Duodenal mucosa (tissue), 2 donors: ENCODE measurements around the gene METTL8.

ENCODE experiments used
- H3K27ac ChIP-seq: one replicate; pipeline ENCODE4 v1.7.0; 2013; ENCODE audit warnings: low read depth, low read length
- H3K27me3 ChIP-seq, 2 donors: one replicate each; pipeline ENCODE4 v1.7.0; 2013; ENCODE audit warnings: low read length in 2 of 2, control low read depth in 1 of 2; ENCODE audit not compliant: insufficient read depth in 2 of 2, control insufficient read depth in 1 of 2
- H3K36me3 ChIP-seq, 2 donors: one replicate each; pipeline ENCODE4 v1.7.0; 2013; ENCODE audit warnings: low read length in 2 of 2, control low read depth in 1 of 2; ENCODE audit not compliant: insufficient read depth in 2 of 2, control insufficient read depth in 1 of 2
- H3K4me1 ChIP-seq, 2 donors: one replicate each; pipeline ENCODE4 v1.7.0; 2013; ENCODE audit warnings: low read length in 2 of 2, control low read depth in 1 of 2; ENCODE audit not compliant: insufficient read depth in 2 of 2, control insufficient read depth in 1 of 2
- H3K4me3 ChIP-seq, 2 donors: one replicate each; pipeline ENCODE4 v1.7.0; 2013; ENCODE audit warnings: low read length in 2 of 2, low read depth in 1 of 2
- H3K9ac ChIP-seq, 2 donors: one replicate each; pipeline ENCODE4 v1.7.0; 2013; ENCODE audit warnings: low read length in 2 of 2, low read depth in 1 of 2
- H3K9me3 ChIP-seq, 2 donors: one replicate each; pipeline ENCODE4 v1.7.0; 2013; ENCODE audit warnings: low read length in 2 of 2, control low read depth in 1 of 2; ENCODE audit not compliant: control insufficient read depth in 1 of 2

Gene METTL8

DNA sequence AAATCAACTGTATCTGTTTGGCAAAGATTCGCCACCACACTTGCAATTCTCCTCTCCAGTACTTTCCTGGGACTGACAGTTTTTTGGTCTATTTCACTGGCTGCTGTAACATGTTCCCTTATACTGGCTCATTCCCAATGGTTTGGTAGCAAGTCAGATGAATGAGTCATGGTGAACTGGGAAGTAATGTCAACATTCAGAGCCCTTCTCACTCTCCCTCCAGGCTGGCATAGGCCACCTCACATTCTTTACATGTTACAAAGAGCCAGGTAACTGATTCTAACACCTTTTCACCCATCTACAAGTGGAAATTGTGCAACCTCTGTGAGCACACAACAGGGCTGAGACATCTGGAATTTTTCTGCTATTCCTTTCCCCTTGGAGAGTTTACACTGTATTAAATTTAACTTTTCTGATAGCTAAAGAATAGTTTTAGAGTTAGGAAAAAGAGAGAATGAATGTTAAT, 161.8 kb downstream of the METTL8 start:
- Histone ChIP-seq H3K27me3 (no peaks in the 10 kb centered on the region), H3K4me3 (no peak overlapping the region), H3K9ac (no peak overlapping the region), H3K4me1 (no peaks in the 10 kb centered on the region), H3K36me3 (no peaks in the 10 kb centered on the region), H3K9me3 (no peaks in the 10 kb centered on the region), H3K27ac (no peak overlapping the region)

GRCh38 chr2:171271386-171271785, 162.4 kb downstream of the METTL8 start:
- no peaks in the 10 kb centered on the region for H3K27me3 ChIP-seq
- no peaks in the 10 kb centered on the region for H3K9me3 ChIP-seq
- H3K9ac ChIP-seq = no peak overlapping the region
- H3K27ac ChIP-seq = no peak overlapping the region
- no peaks in the 10 kb centered on the region for H3K36me3 ChIP-seq
- H3K4me1 ChIP-seq = no peaks in the 10 kb centered on the region
- H3K4me3 ChIP-seq = no peak overlapping the region

- Histone ChIP-seq H3K4me3 (no peak overlapping the region), H3K36me3 (no peaks in the 10 kb centered on the region), H3K9me3 (no peaks in the 10 kb centered on the region), H3K9ac (no peak overlapping the region), H3K4me1 (no peaks in the 10 kb centered on the region), H3K27ac (no peak overlapping the region), H3K27me3 (no peaks in the 10 kb centered on the region)
Observed at GRCh38 chr2:171267855-171268629, 165.7 kb downstream of the METTL8 start.
